Effector memory CD8-positive, alpha-beta T cell (primary cell): Measurements from ENCODE around the gene PNMA6A.
"Not testable (repeated sequence)": the region's sequence is repeated elsewhere in the genome, so short reads cannot be mapped to it uniquely, and the experiment has no call there.

ENCODE experiments used
- ATAC-seq: fragments of 150-1000 bp; cut with Tn5 transposase; replicated peaks from 2 replicates; pipeline ENCODE4 v1.10.0; 2021; ENCODE audit warnings: mild to moderate bottlenecking, moderate library complexity
- DNase-seq, 3 experiments: peaks; one replicate each; pipeline ENCODE4 v3.0.0; 2021
- H3K27ac Mint-ChIP-seq, 2 donors: one replicate each; pipeline ENCODE4 v1.8.0; 2022; ENCODE audit warnings: mild to moderate bottlenecking in 2 of 2, mixed read lengths in 2 of 2, moderate library complexity in 2 of 2
- H3K27me3 Mint-ChIP-seq, 2 donors: one replicate each; pipeline ENCODE4 v1.8.0; 2022; ENCODE audit warnings: mixed read lengths in 2 of 2
- H3K36me3 Mint-ChIP-seq: one replicate; pipeline ENCODE4 v1.8.0; 2022; ENCODE audit warnings: mild to moderate bottlenecking, moderate library complexity, mixed read lengths; ENCODE audit not compliant: insufficient read depth
- H3K4me1 Mint-ChIP-seq, 2 donors: one replicate each; pipeline ENCODE4 v1.8.0; 2022; ENCODE audit warnings: low read depth in 2 of 2, mixed read lengths in 2 of 2
- H3K4me3 Mint-ChIP-seq, 2 donors: one replicate each; pipeline ENCODE4 v1.8.0; 2022; ENCODE audit warnings: mild to moderate bottlenecking in 2 of 2, mixed read lengths in 2 of 2, moderate library complexity in 2 of 2
- H3K9me3 Mint-ChIP-seq, 2 donors: one replicate each; pipeline ENCODE4 v1.8.0; 2022; ENCODE audit warnings: mixed read lengths in 2 of 2

Gene PNMA6A

GRCh38 chrX:153060095-153060445, 12.2 kb upstream of the PNMA6A start:
- no peak for ATAC-seq
- H3K36me3 Mint-ChIP-seq, result peaks cover 3% of the 10 kb centered on the region
- H3K27me3 Mint-ChIP-seq, result peaks cover 0 to 6% of the 10 kb centered on the region in 2 donors
- DNase-seq, result no peak
- H3K4me1 Mint-ChIP-seq, result no peaks in the 10 kb centered on the region
- H3K9me3 Mint-ChIP-seq, result no peaks in the 10 kb centered on the region
- no peak overlapping the region for H3K27ac Mint-ChIP-seq
- no peak overlapping the region for H3K4me3 Mint-ChIP-seq

GRCh38 chrX:153061732-153062131, 10.5 kb upstream of the PNMA6A start:
- Mint-ChIP-seq H3K36me3 (no peaks in the 10 kb centered on the region), H3K27ac (no peak overlapping the region), H3K9me3 (no peaks in the 10 kb centered on the region), H3K27me3 (peaks cover 0 to 6% of the 10 kb centered on the region in 2 donors), H3K4me1 (no peaks in the 10 kb centered on the region), H3K4me3 (no peak overlapping the region)
- ATAC-seq (no peak), DNase-seq (no peak)

- Mint-ChIP-seq H3K27ac (no peak overlapping the region), H3K4me1 (no peaks in the 10 kb centered on the region), H3K36me3 (no peaks in the 10 kb centered on the region), H3K27me3 (no peaks in the 10 kb centered on the region), H3K4me3 (no peak overlapping the region), H3K9me3 (no peaks in the 10 kb centered on the region)
- ATAC-seq (no peak), DNase-seq (no peak)
These were observed 8.9 kb upstream of the PNMA6A start for GRCh38 chrX:153063315-153063714.

- Mint-ChIP-seq H3K9me3 (no peaks in the 10 kb centered on the region), H3K36me3 (no peaks in the 10 kb centered on the region), H3K4me1 (no peaks in the 10 kb centered on the region), H3K27me3 (no peaks in the 10 kb centered on the region), H3K4me3 (no peak overlapping the region), H3K27ac (no peak overlapping the region)
- ATAC-seq, result no peak
- DNase-seq, result no peak
These were observed 8.2 kb upstream of the PNMA6A start for GRCh38 chrX:153064061-153064460.

- no peaks in the 10 kb centered on the region for H3K27me3 Mint-ChIP-seq
- ATAC-seq (no peak), DNase-seq (no peak)
- H3K27ac Mint-ChIP-seq, result no peak overlapping the region
- no peak overlapping the region for H3K4me3 Mint-ChIP-seq
- H3K4me1 Mint-ChIP-seq, result no peaks in the 10 kb centered on the region
- no peaks in the 10 kb centered on the region for H3K36me3 Mint-ChIP-seq
- no peaks in the 10 kb centered on the region for H3K9me3 Mint-ChIP-seq
These were observed 6.9 kb upstream of the PNMA6A start for GRCh38 chrX:153065389-153065788.

- not testable (repeated sequence) for H3K4me3 Mint-ChIP-seq, DNase-seq, ATAC-seq, H3K4me1 Mint-ChIP-seq, H3K36me3 Mint-ChIP-seq, H3K27ac Mint-ChIP-seq, H3K9me3 Mint-ChIP-seq, H3K27me3 Mint-ChIP-seq
These were observed 5.9 kb upstream of the PNMA6A start for GRCh38 chrX:153066402-153066801.

GRCh38 chrX:153073331-153073730, 1.1 kb downstream of the PNMA6A start:
- H3K27ac Mint-ChIP-seq, H3K4me1 Mint-ChIP-seq, DNase-seq, ATAC-seq, H3K27me3 Mint-ChIP-seq, H3K4me3 Mint-ChIP-seq, H3K9me3 Mint-ChIP-seq, H3K36me3 Mint-ChIP-seq: not testable (repeated sequence)

GRCh38 chrX:153074262-153074899, 2.1 kb downstream of the PNMA6A start:
- Mint-ChIP-seq H3K36me3 (no peaks in the 10 kb centered on the region), H3K9me3 (no peaks in the 10 kb centered on the region), H3K4me3 (no peak overlapping the region), H3K27ac (peak overlapping the region in 1 of 2 donors; percentile 58), H3K4me1 (no peaks in the 10 kb centered on the region), H3K27me3 (peaks cover 0 to 9% of the 10 kb centered on the region in 2 donors)
- ATAC-seq (no peak), DNase-seq (no peak)

GRCh38 chrX:153074935-153075334, 2.7 kb downstream of the PNMA6A start:
- Mint-ChIP-seq H3K9me3 (no peaks in the 10 kb centered on the region), H3K36me3 (no peaks in the 10 kb centered on the region), H3K4me1 (no peaks in the 10 kb centered on the region), H3K4me3 (peak overlapping the region in 1 of 2 donors; percentile 15), H3K27ac (peak overlapping the region in 1 of 2 donors; percentile 58), H3K27me3 (peaks cover 0 to 9% of the 10 kb centered on the region in 2 donors)
- no peak for DNase-seq
- ATAC-seq, result no peak

- Mint-ChIP-seq H3K27me3 (peaks cover 0 to 9% of the 10 kb centered on the region in 2 donors), H3K4me1 (no peaks in the 10 kb centered on the region), H3K4me3 (no peak overlapping the region), H3K36me3 (no peaks in the 10 kb centered on the region), H3K27ac (no peak overlapping the region), H3K9me3 (no peaks in the 10 kb centered on the region)
- no peak for DNase-seq
- no peak for ATAC-seq
These were observed 3.1 kb downstream of the PNMA6A start for GRCh38 chrX:153075366-153075765.

GRCh38 chrX:153077437-153078135, 5.3 kb downstream of the PNMA6A start:
- H3K4me1 Mint-ChIP-seq, H3K4me3 Mint-ChIP-seq, DNase-seq, H3K36me3 Mint-ChIP-seq, H3K27me3 Mint-ChIP-seq, H3K9me3 Mint-ChIP-seq, H3K27ac Mint-ChIP-seq: not testable (repeated sequence)
- ATAC-seq, result peak; percentile 51

- not testable (repeated sequence) for ATAC-seq, H3K9me3 Mint-ChIP-seq, H3K4me3 Mint-ChIP-seq, H3K4me1 Mint-ChIP-seq, H3K27me3 Mint-ChIP-seq, H3K27ac Mint-ChIP-seq, H3K36me3 Mint-ChIP-seq, DNase-seq
These were observed 11.1 kb downstream of the PNMA6A start for GRCh38 chrX:153083238-153083923.

GRCh38 chrX:153102418-153102817, 30.2 kb downstream of the PNMA6A start:
- H3K36me3 Mint-ChIP-seq, result no peaks in the 10 kb centered on the region
- no peak overlapping the region for H3K4me3 Mint-ChIP-seq
- H3K27ac Mint-ChIP-seq, result no peak overlapping the region
- DNase-seq, result no peak
- peaks cover 2 to 6% of the 10 kb centered on the region in 2 donors for H3K9me3 Mint-ChIP-seq
- no peak for ATAC-seq
- H3K4me1 Mint-ChIP-seq, result peaks cover 3 to 6% of the 10 kb centered on the region in 2 donors
- peaks cover 0 to 11% of the 10 kb centered on the region in 2 donors for H3K27me3 Mint-ChIP-seq

GRCh38 chrX:153104959-153105358, 32.7 kb downstream of the PNMA6A start:
- Mint-ChIP-seq H3K27ac (peak overlapping the region in 1 of 2 donors; percentile 19), H3K27me3 (peaks cover 0 to 11% of the 10 kb centered on the region in 2 donors)
- H3K4me3 Mint-ChIP-seq, ATAC-seq, H3K36me3 Mint-ChIP-seq, H3K4me1 Mint-ChIP-seq, H3K9me3 Mint-ChIP-seq, DNase-seq: not testable (repeated sequence)
